Kidney tubule cell (primary cell): ENCODE data around the gene ZNF385A.
A peak's percentile ranks its signal among the peaks of the same experiment; 100 is the strongest.

ENCODE experiments used
- DNase-seq: peaks from one replicate; pipeline ENCODE4 v3.0.0-alpha.2; 2018; ENCODE audit warnings: low spot score

Gene ZNF385A

DNA sequence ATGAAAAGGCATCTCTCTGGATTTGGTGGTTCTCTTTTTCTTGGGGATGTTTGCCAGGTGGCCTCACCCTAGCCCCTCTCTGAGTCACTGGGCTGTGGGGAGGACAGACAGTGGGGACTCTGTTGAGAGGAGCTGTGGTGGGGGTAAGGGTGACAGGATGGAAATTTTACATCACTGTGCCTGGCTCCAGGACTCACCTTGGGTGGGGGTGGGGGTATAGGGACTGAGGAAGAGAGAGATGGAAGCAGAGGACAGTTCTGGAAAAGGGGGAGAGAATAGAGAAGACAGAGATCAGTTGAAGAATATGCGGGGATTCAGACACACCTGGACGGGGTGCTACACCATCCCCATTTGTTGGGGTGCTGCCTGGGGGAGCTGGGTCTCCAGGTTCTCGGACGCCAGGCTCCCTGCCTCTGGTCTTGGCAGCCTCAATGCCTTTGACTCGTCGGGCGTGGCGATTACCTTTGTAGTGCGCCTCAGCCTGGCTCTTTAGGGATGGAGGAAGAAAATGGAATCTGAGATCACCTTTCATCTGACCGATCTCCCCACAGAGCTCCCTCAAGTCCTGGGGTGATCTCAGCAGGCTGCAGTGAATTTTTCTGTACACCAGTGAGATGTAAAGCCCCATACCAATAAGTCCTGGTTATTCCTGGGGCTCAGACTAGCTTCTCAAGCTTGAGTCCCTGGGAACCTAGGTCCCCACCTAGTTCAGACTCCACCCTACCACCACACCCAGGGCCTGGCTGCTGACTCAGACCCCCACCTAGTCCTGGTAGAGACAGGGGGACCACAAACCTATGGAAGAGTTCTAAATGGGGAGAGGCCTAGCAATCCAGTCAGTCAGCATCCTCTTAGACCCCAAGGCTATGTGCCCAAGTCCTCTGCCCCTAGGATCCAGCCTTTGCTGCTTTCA lies 10.6 kb downstream of the ZNF385A start:
- DNase-seq, result no peak

DNA sequence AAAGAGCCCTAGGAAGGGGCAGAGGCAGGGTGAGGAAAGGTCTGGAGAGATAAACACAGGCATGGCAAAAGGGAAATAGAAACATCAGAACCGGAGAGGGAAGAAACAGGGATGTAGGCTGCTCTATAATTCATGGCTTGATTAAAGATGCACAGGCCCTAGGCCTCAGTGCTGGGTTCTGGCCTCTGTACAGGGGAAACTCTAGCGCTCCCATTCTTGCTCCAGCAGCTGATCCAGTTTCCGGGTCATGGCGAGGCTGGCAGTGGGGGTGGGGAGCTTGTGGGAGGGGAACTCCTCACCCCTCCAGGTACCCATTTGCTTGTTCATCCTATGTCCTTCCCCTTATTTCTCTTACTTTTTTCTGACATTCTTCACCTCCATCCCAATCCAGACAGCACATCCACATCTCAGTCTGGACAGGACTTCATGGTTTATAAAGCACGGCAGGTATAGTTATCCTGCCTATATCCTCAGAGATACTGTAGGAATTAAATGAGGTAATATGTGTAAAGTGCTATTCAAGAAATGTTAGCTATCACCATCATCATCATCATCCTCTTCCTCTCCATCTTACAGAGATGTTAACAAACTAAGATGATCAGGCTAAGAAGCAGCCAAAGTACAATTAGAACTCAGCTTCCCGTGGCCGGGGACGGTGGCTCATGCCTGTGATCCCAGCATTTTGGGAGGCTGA lies 12.3 kb downstream of the ZNF385A start:
- DNase-seq, result no peak

DNA sequence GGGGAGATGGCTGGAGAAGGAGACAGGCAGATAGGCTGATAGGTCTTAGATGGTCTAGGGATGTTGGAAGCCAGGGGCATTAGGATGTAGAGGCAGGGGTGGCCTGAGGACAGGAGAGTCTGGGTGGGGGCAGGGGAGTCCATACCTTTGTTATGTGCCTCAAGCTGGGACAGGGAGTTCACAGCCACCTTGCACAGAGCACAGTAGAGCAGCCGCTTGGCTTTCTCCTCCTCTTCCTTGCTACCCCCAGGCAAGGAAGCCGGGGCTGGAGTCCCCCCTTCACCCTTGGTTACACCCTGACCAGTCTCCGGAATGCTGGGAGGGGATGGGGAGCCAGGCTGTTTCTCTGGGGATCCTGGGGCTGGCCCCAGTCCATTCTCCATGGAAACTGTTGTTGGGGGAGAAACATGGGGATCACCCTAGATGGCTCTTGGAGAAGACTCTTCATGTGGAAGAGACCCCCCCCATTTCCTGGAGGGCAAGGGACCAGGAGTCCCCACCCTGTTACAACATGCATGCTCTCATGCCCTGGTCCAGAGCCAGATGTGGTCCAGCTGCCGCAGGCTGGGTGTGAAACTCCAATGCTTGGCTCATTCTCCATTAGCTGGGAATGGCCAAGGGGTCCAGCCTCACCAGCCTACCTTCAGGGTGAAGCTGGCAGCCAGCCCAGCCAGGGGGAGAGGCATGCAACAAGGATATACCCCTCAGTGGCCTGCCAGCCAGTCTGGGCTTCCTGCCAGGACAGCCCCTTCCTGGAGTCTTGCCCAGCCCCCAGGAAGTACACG lies 13.0 kb downstream of the ZNF385A start:
- DNase-seq, result peak; percentile 72

DNA sequence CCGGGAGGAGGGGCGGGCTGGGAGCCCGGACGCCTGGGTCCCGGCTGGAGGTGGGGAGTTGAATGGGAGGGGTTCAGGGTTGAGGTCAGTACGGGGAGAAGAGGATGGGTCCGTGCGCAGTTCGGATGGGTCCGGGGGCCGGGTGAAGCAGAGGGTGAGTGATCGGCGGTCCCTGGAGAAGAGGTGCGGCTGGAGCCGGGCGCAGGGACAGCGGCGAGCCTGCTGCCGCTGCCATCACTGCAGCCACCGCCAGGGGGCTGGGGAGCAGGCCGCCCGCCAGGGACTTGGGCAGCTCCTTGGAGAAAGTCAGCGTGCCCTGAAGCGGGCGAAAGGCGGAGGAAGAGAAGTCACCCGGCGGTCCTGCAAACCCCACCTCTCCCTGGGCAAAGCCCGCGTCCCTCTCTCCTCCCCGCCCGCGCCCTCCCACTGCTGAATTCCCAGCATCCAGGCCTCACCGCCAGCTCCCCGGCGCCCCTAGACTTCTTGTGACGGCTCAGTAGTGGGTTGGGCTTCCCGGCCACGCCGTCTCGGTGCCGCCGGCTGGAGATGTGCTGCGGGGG lies 14.3 kb downstream of the ZNF385A start:
- DNase-seq, result peak; percentile 87

DNA sequence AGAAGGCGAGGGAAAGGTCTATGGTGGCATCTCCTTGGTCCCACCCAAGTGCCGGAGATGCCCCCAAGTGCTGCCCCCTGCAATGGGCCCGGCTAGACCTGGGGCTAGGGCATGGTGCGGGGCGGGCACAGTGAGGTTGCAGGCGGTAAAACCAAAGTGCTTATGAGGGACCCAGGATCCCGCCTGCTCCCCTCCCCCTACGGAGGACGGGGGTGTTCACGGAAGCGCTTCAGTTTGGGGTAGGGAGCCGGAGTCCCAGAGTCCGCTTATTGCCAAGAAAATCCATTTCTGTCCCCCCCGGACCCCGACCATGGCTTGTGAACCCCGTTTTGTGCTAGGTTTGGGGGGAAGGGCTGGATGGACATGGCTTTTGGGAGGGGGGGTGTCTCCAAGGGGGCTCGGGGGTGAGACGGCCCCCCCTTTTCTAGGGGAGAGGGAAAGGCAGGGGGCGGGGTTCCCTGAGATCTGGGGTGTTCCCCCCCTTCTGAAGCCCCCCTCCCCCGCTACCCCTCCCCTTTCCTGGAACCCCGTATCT lies 14.9 kb downstream of the ZNF385A start:
- DNase-seq, result no peak

DNA sequence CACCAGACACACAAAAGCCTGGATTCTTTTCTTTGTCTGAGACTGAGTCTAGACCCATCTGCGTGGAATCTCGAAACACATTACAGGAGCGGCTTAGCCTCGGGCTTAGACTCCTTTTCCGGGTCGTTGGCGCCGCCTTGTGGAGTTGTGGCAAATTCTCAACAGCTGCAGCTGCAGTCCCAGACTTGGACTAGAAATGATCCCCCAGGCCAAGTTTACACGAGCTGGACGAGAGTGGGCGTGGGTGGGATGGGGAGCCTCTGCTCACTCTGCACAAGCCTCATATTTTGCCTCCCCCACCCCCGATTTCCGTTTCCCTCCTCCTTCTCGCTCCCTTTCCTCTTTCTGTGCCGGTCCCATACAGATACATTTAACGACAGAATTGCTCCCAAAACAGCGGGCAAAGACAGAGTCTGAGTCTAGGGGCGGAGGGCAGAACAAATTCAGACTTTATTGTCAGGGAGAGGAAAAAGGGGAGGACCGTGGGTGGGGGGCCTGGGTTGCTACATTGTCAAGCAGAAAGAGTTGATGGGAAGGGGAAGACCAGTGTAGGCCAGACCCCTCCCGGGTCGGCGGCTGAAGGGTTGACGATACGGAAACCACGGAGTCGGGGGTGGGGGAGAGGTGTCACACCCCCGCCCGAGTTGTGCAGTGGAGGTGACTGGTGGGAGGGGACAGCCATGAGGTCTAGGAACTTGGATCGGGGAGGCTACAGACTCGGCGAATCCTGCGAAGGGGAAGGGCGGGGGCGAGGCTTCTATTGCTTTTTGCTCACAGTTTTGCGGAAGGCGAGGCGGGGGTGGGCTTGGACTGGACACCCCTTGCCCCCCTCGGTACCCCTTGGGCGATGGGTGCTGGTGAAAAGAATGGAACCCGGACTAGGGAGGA lies 15.6 kb downstream of the ZNF385A start:
- peak; percentile 83 for DNase-seq

DNA sequence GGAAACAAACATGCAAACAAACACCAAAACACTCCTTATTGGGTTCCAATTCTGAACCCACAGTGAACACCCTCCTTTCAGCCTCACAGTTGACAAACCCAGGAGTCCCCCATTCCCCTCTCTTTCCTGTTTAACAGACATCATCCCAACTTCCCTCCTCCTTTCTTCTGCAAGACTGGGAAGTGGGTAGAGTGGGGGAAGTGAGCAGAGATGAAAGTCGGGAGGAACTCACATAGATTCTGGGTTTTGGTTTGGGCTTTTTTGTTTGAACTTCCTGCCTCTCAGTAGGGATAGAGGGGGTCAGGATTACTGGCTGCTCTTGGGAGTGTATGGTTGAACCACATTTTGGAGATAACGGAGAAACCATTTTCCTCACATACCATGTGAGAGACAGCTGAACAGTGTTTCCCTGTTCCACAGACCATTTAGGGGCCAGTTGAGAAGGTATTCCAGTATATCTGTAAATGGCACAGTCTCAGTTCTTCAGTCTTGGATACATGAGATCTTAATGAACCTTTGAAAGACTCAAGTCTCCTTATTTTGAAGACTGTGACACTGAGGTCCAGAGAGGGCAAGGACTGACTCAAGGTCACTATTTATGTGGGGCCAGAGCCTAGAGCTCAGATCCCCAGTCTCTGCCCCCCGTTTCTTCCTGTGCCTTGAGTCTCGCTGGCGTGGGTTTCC lies 16.4 kb downstream of the ZNF385A start:
- DNase-seq, result no peak

DNA sequence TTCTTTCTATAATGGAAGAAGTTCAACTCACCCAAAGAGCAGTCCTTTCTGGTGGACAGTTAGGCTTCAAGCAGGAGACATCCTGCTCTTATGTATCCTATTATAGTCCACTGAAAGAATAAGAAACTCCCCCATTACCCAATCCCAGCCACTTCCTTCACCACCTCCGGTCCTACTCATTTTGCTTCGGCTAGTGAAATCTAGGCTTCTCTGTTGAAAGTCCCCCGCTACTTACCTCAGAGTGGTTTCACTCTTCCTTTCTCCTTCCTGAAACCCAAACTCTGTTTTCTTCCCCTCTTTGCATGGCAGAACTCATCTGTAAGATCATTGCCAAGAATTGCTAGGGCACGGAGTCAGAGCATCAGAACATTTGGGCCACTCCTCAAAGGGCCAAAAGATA lies 20.1 kb downstream of the ZNF385A start, which contains the start of gene GPR84:
GPR84 (minus strand) TSS at position 74 of the 400 bp plus-strand sequence. CDS start 635 bp downstream, outside the sequence.
- no peak for DNase-seq

DNA sequence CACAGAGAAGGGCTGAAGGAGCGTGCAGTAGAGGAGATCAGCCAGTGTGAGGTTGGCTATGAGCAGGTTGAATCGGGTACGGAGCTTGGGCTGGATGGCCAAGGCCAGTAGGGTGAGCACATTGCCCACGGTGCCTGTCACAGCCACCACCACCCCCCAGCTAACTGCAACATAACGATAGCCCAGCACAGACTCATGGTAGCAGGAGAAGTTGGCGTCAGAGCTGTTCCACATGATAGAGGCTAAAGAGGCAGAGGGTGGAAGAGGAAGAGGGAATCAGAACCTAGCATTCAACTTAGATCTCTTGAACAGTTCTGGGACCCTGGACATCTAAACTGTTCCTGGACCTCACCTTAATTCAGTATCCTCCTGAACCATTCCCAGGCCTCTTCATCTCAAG lies 20.9 kb downstream of the ZNF385A start:
- DNase-seq, result no peak

DNA sequence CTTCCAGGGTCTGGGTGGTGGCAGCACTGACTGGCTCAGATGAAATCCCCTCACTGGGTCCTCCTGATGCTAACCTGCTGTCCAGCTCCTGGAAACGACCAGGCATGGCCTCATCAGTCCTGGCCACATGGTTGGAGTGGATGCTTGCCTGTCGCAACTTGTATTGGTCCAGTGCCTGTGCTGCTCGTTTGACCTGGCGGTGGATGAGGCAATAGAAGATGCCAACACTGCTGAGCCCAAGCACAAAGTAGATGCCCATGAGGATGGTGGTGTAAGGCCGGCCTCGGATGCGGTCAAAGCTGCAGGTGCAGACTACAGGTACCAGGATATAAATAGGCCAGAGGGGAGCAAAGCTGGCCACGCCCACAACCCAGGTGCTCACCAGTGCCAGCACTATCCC lies 21.5 kb downstream of the ZNF385A start:
- DNase-seq, result no peak

DNA sequence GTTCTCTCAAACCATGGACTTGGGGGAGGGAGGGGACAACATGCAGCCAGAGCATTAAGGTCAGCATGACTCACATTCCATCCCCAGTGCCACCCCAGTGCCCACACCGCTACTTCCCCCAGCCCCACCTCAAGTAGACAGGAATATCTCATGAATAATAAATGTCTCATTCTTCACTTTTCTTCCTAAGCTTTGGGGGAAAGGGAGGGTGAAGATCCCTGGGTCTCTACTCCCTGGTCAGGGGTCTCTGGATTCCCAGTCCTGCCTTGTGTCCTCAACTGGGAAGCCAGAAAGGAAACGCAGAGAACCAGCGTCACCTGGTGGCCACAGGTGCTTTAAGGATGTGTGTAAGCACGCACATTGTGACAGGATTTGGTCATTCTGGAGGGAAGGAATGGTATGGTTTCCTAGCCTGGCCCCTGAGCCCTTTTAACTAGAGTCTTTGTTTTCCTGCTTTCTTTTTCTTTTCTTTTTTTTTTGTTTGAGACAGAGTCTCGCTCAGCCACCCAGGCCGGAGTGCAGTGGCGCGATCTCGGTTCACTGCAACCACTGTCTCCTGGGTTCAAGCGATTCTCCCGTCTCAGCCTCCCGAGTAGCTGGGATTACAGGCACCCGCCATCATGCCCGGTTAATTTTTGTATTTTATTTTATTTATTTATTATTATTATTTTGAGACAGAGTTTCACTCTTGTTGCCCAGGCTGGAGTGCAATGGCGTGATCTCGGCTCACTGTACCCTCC lies 23.6 kb downstream of the ZNF385A start:
- peak; percentile 78 for DNase-seq

DNA sequence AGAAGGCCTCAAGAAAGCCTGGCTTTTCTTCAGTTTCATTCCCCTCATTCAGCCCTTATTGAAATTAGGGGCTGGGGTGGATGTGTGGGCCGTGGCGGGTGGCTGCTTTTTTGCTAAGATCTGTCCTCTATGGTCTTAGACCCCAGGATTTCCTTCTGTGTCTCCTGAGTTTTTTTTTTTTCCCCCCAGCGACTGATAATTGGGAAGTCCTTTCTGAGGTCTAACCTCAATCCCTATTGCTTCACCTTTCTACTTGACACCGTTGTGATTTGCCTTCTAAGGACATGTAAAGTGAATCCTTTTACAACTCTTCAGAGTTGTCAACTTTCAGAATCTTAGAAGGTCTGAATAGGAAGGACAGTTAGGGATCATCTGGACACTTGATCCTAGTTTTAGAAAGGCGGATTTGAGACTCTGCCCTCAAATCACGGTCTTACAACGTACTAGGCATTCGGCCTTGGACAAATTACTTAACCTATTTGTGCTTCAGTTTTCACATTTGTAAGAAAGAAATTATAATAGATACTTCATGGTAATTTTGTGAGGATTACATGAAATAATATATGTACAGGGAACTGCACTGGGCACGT lies 24.7 kb downstream of the ZNF385A start:
- no peak for DNase-seq

DNA sequence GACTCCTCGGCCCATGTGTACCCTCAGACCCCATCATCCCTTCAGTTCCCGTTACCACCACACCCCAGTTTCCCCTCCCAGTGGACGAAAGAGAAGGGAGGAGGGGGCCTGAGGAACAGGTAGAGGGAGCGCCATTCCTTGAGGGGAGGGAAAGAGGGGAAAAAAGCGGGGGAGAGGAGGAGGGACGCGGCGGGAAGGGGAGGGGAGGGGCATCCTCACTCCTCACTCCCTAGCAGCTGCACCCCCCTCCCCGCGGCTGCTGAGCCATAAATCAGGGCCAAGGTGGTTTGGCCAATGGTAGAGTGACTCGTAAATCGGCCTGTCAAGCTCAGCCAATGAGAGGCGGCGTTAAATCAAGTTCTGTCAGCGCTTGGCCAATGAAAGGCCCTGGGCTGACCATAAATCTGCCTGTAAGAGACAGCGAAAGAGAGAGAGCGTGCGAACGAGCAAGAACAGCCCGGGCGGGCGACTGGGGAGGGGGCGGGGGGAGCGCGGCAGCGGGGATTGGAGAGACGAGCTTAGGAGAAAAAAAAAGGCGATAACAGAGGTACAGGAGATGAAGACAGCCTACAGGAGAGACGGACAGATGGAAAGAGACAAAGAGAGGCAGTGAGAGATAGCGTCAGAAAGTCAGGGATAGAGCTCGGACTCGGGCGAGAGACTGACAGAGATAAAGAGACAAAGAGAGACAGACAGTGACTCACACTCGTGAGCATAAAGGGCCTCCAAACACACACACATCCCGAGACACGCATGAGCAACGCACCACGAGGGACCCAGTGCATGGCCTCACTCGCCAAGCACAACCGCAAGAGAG lies 25.4 kb downstream of the ZNF385A start:
- DNase-seq, result peak; percentile 99

DNA sequence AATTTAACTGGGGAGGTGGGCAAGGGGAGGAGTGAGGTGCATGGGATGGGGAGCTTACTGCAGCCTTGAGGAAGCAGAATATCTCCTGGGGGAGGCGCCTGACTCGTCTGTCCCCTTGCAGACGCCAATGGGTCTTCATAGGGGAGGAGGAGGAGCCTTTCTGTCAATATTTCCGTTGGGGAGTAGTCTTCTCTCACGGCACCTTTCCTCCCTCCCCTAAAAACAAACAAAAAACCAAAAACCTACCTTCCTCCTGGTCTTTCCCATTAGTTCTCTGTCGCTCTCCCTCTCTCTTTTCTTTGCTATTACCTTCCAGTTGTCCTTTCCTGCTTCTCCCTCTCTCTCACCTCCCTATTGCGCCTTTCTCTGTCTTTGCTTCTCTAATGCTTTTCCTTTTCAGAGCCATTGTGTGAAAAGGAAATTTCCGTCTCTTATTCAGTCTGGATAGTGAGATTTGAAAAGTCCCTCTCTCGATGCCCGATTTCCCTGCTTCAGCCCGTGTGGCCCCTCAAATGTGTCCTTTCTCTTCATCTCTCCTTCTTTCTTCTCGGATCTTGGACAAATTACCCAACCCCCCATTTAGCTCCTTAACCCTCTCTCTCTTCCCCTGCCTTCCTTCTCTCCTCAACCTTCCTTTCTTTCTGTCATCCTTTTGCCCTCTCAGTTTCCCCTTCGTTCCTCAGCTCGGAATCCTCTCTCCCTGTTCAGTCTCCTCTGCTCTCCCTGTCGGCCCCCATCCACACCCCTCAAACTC lies 26.2 kb downstream of the ZNF385A start:
- DNase-seq, result no peak

DNA sequence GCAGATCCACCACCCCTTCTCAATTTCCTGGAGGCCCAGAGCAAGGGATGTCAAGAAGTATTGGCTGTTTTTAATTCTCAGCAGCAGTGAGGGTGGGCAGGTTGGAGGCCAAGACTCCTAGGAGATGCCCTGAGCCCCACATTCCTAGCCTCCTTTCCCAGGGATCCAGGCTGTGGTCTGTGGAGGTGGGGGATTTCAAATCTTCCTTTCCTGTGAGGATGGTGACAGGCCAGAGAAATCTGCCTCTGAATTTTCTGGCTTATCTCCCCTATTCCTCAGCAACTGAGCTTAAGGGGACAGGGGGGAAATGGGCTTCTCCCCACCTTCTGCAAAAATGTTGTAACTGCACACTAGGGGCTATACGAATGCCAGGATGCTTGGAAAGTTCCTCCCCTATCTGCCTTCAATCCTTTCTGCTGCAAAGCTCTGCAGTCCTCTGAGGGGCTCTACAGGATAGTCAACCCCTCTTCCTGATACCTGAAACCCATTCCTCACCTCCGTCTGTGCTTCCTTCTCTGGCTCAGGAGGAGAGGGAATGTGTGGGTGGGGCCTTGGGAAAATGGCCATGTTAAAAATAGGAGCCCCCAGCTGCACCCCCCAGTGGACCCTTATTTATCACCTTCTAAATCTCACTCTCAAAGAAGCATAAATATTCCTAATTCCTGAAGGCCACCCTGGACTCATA lies 26.9 kb downstream of the ZNF385A start:
- no peak for DNase-seq

DNA sequence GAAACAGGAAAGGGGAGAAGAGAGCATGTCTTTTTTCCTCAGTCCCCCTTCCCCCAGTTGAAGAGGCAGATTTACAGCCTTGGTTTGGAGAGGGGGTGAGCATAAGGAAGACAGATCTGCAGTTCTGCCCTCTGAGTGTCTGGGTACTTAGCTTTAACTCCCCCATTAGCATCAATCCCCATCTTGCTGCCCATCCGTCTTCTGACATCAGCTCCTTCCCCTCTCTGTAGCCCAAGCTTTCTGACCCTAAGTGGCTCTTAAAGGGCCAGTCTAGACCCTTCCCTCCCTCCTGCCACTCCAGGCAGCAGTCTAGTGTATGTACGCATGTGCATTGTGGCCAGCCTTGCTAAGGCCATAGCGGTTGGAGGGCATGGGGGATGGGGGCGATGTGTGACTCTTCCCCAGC lies 27.6 kb downstream of the ZNF385A start:
- DNase-seq, result no peak

DNA sequence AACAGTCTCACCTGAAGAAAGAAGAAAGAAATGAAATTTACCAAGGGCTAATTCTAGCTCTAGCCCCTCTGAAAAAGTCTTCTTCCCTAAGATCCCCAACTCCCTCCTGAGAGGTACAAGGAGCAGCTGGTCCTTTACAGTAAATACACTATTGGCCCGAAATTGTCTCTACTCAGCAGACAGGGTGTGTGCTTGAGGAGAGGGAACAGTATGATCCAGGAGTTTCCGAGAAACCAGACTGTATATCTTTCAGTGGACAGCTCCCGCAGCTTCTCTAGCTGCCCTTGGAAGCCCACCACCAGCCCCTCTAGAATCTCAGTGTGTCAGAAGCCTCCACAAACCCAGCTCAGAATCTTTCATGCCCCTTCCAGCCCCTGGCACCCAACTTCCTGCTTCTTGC lies 28.3 kb downstream of the ZNF385A start:
- DNase-seq, result no peak
